ENCODE results near the gene MYBL2. TPM values are rescaled to one million over a fixed set of nuclear protein-coding genes. Genes with fewer than 3 reads are reported as not detected.

MYBL2 gene
- total and polyA plus RNA-seq, 4 donors, result 1.6 to 30.9 (median 1.9) TPM; not detected in 1

- DNase-seq (ENCODE audit: low spot score), result no peak
- H3K9ac ChIP-seq (ENCODE audit: low read depth in 1 of 2, low read length in 2 of 2), result no peak overlapping the region
- H3K27ac ChIP-seq (ENCODE audit: low read depth in 1 of 2, low read length in 2 of 2), result no peak overlapping the region
- H3K9me3 ChIP-seq (ENCODE audit: control insufficient read depth in 4 of 4, low read length in 3 of 4), result no peaks in the 10 kb centered on the region
- 97% methylated on average over 8 of the region's 8 CpGs for WGBS
- TF ChIP-seq GABPA (IDR thresholded peaks at IDR 0.05 in 1 of 2, conservative IDR thresholded peaks at IDR 0.05 in 1 of 2) (no peak), NR2F2 (IDR thresholded peaks at IDR 0.05) (no peak), YY1 (IDR thresholded peaks at IDR 0.05) (no peak), RXRA (IDR thresholded peaks at IDR 0.05) (no peak), ATF3 (IDR thresholded peaks at IDR 0.05) (no peak)
- TF ChIP-seq, protein P1, sequence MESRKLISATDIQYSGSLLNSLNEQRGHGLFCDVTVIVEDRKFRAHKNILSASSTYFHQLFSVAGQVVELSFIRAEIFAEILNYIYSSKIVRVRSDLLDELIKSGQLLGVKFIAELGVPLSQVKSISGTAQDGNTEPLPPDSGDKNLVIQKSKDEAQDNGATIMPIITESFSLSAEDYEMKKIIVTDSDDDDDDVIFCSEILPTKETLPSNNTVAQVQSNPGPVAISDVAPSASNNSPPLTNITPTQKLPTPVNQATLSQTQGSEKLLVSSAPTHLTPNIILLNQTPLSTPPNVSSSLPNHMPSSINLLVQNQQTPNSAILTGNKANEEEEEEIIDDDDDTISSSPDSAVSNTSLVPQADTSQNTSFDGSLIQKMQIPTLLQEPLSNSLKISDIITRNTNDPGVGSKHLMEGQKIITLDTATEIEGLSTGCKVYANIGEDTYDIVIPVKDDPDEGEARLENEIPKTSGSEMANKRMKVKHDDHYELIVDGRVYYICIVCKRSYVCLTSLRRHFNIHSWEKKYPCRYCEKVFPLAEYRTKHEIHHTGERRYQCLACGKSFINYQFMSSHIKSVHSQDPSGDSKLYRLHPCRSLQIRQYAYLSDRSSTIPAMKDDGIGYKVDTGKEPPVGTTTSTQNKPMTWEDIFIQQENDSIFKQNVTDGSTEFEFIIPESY (IDR thresholded peaks at IDR 0.05), result no peak
- TF ChIP-seq, protein P2, sequence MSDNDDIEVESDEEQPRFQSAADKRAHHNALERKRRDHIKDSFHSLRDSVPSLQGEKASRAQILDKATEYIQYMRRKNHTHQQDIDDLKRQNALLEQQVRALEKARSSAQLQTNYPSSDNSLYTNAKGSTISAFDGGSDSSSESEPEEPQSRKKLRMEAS (IDR thresholded peaks at IDR 0.05), result no peak
- no peak overlapping the region for H3K4me3 ChIP-seq (ENCODE audit: low read depth in 1 of 3, low read length in 3 of 3)
- no peaks in the 10 kb centered on the region for H3K4me1 ChIP-seq (ENCODE audit: control insufficient read depth in 4 of 4, insufficient read depth in 4 of 4, low read length in 3 of 4)
- no peaks in the 10 kb centered on the region for H3K27me3 ChIP-seq (ENCODE audit: control insufficient read depth in 4 of 4, insufficient read depth in 4 of 4, low read length in 3 of 4)
- no peaks in the 10 kb centered on the region for H3K36me3 ChIP-seq (ENCODE audit: control insufficient read depth in 4 of 4, insufficient read depth in 3 of 4, low read depth in 1 of 4, low read length in 3 of 4)
Measured at GRCh38 chr20:43700627-43701026, 33.7 kb downstream of the MYBL2 start.

DNA sequence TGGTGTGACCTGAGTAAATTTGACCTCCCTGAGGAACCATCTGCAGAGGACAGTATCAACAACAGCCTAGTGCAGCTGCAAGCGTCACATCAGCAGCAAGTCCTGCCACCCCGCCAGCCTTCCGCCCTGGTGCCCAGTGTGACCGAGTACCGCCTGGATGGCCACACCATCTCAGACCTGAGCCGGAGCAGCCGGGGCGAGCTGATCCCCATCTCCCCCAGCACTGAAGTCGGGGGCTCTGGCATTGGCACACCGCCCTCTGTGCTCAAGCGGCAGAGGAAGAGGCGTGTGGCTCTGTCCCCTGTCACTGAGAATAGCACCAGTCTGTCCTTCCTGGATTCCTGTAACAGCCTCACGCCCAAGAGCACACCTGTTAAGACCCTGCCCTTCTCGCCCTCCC lies 35.6 kb downstream of the MYBL2 start:
- no peak overlapping the region for H3K9ac ChIP-seq (ENCODE audit: low read depth in 1 of 2, low read length in 2 of 2)
- DNase-seq (ENCODE audit: low spot score), result no peak

GRCh38 chr20:43710370-43711044 lies 43.6 kb downstream of the MYBL2 start:
- H3K4me3 ChIP-seq (ENCODE audit: low read depth in 1 of 3, low read length in 3 of 3), result no peak overlapping the region
- TF ChIP-seq FOXA2 (IDR thresholded peaks at IDR 0.05) (no peak), HNF4G (IDR thresholded peaks at IDR 0.05) (no peak), GABPA (IDR thresholded peaks at IDR 0.05 in 1 of 2, conservative IDR thresholded peaks at IDR 0.05 in 1 of 2) (no peak), HNF4A (conservative IDR thresholded peaks at IDR 0.05) (no peak), REST (IDR thresholded peaks at IDR 0.05) (no peak), ATF3 (IDR thresholded peaks at IDR 0.05) (no peak), CTCF (IDR thresholded peaks at IDR 0.05; ENCODE audit: low read depth, low read length, missing input control) (no peak), RXRA (IDR thresholded peaks at IDR 0.05) (no peak), SP1 (IDR thresholded peaks at IDR 0.05) (no peak)
- 97% methylated on average over 9 of the region's 9 CpGs for WGBS
- H3K4me1 ChIP-seq (ENCODE audit: control insufficient read depth in 4 of 4, insufficient read depth in 4 of 4, low read length in 3 of 4), result no peaks in the 10 kb centered on the region
- no peak overlapping the region for H3K9ac ChIP-seq (ENCODE audit: low read depth in 1 of 2, low read length in 2 of 2)
- no peak for DNase-seq (ENCODE audit: low spot score)
- no peaks in the 10 kb centered on the region for H3K36me3 ChIP-seq (ENCODE audit: control insufficient read depth in 4 of 4, insufficient read depth in 3 of 4, low read depth in 1 of 4, low read length in 3 of 4)
- H3K9me3 ChIP-seq (ENCODE audit: control insufficient read depth in 4 of 4, low read length in 3 of 4), result no peaks in the 10 kb centered on the region
- no peaks in the 10 kb centered on the region for H3K27me3 ChIP-seq (ENCODE audit: control insufficient read depth in 4 of 4, insufficient read depth in 4 of 4, low read length in 3 of 4)
- H3K27ac ChIP-seq (ENCODE audit: low read depth in 1 of 2, low read length in 2 of 2), result no peak overlapping the region

More for the DNA sequence above, 35.6 kb downstream of the MYBL2 start:
- Histone ChIP-seq H3K4me3 (ENCODE audit: low read depth in 1 of 3, low read length in 3 of 3) (no peak overlapping the region), H3K27ac (ENCODE audit: low read depth in 1 of 2, low read length in 2 of 2) (no peak overlapping the region), H3K27me3 (ENCODE audit: control insufficient read depth in 4 of 4, insufficient read depth in 4 of 4, low read length in 3 of 4) (no peaks in the 10 kb centered on the region), H3K4me1 (ENCODE audit: control insufficient read depth in 4 of 4, insufficient read depth in 4 of 4, low read length in 3 of 4) (no peaks in the 10 kb centered on the region), H3K9me3 (ENCODE audit: control insufficient read depth in 4 of 4, low read length in 3 of 4) (no peaks in the 10 kb centered on the region), H3K36me3 (ENCODE audit: control insufficient read depth in 4 of 4, insufficient read depth in 3 of 4, low read depth in 1 of 4, low read length in 3 of 4) (no peaks in the 10 kb centered on the region)
- WGBS, result 98% methylated on average over 14 of the region's 14 CpGs
- TF ChIP-seq RAD21 (IDR thresholded peaks at IDR 0.05) (no peak), SP1 (IDR thresholded peaks at IDR 0.05) (no peak), JUND (IDR thresholded peaks at IDR 0.05) (no peak), FOXA1 (IDR thresholded peaks at IDR 0.05) (no peak)
